ENCODE data around the gene XRN2.
A peak's percentile ranks its signal among the peaks of the same experiment; 100 is the strongest.

XRN2 gene

GRCh38 chr20:21301940-21302663 lies 1.0 kb upstream of the XRN2 start:
- peak overlapping the region; percentile 83 for H3K4me3 ChIP-seq
- no peak for TF ChIP-seq Cebpa-rat (IDR thresholded peaks at IDR 0.05)
- peak overlapping the region; percentile 98 for H3K27ac ChIP-seq
- H3K4me2 ChIP-seq, result peak overlapping the region; percentile 89
- peaks cover 19% of the 10 kb centered on the region for H3K4me1 ChIP-seq
- H3K9ac ChIP-seq, result peak overlapping the region; percentile 97
- peaks cover 20% of the 10 kb centered on the region for H4K20me1 ChIP-seq
- no peaks in the 10 kb centered on the region for H3K9me3 ChIP-seq
- peaks cover 6% of the 10 kb centered on the region; the same call in 1 of the 2 replicates for H3K36me3 ChIP-seq
- no peaks in the 10 kb centered on the region for H3K27me3 ChIP-seq

DNA sequence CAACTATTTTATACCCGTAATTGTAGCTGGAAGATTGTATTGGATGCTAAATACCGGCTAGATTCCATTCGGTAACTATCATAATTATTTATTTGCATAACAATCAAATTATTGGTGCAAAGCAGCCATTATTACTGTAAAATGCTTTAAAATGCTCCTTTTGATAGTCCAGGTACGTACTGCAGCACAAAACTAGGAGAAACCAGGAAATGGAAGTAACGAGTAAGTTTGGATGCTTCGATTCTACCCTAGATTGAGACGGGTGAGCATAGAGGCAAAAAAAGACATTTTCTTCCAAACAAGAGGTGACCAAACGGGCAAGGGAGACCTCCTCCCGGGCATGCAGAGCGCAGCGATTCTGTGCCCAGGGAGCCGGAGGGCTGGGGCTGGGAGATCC lies 469 bp upstream of the XRN2 start:
- Histone ChIP-seq H3K27me3 (no peaks in the 10 kb centered on the region), H4K20me1 (peaks cover 20% of the 10 kb centered on the region), H3K9me3 (no peaks in the 10 kb centered on the region), H3K4me3 (peak overlapping the region; percentile 83), H3K36me3 (peaks cover 6% of the 10 kb centered on the region; the same call in 1 of the 2 replicates), H3K9ac (peak overlapping the region; percentile 97), H3K4me1 (peaks cover 19% of the 10 kb centered on the region), H3K27ac (peak overlapping the region; percentile 98), H3K4me2 (peak overlapping the region; percentile 89)
- TF ChIP-seq Cebpa-rat (IDR thresholded peaks at IDR 0.05), result no peak

DNA sequence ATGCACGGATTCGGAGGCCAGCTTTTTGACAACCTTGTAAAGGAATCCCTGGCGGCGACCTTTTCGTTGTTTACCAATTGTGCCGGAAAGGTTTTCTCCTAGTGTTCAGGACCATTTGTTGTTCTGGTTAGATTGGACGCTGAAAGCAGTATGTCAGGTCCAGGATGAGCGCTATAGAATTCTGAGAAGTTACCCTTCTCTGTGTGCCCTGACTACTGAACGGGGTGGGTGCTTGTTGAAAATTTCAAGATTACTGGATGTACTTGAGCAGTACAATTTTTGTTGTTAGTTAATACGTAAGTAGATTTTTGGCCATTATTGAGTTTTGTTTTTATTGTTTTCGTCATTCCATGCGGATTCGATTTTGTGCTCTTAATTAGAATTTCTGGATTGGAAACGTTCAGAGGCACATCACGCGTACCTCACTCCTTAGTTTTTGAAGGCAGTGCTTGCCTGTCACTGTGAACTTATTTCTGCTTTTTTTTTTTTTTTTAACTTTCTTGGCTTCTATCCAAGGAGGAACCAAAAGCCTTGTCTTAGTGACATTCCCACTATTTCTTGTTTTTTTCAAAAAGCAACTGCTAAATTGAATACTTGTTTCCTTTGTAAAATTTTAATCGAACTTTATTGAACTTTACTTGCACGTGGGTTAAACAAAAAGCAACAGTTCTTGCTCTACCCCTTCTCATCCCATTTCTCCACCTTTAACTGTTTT lies 898 bp downstream of the XRN2 start:
- no peaks in the 10 kb centered on the region for H3K27me3 ChIP-seq
- TF ChIP-seq Cebpa-rat (IDR thresholded peaks at IDR 0.05), result no peak
- peak overlapping the region; percentile 71 for H3K4me2 ChIP-seq
- H3K4me3 ChIP-seq, result peak overlapping the region; percentile 83
- H3K36me3 ChIP-seq, result peaks cover 18% of the 10 kb centered on the region
- peaks cover 32% of the 10 kb centered on the region for H4K20me1 ChIP-seq
- H3K9me3 ChIP-seq, result peaks cover 6% of the 10 kb centered on the region; the same call in 1 of the 2 replicates
- peak overlapping the region; percentile 98 for H3K27ac ChIP-seq
- peaks cover 19% of the 10 kb centered on the region for H3K4me1 ChIP-seq
- H3K9ac ChIP-seq, result peak overlapping the region; percentile 97

DNA sequence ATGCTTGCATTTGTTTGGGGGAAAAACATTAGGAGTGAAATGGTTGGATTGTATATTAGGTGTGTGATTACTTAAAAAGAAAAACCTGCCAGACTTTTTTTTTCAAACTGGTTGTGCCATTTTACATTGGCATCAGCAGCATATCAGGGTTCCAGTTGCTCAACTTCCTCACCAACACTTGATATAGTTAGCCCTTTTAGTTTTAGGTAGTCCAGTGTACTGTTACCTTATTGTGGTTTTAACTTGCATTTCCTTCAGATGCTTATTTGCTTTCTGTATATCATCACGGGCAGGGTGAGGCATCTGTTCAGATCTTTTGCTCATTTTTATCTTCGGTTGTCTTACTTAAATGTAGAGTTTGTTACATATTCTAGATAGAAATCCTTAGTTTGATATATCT lies 5.2 kb downstream of the XRN2 start:
- peaks cover 74% of the 10 kb centered on the region for H4K20me1 ChIP-seq

DNA sequence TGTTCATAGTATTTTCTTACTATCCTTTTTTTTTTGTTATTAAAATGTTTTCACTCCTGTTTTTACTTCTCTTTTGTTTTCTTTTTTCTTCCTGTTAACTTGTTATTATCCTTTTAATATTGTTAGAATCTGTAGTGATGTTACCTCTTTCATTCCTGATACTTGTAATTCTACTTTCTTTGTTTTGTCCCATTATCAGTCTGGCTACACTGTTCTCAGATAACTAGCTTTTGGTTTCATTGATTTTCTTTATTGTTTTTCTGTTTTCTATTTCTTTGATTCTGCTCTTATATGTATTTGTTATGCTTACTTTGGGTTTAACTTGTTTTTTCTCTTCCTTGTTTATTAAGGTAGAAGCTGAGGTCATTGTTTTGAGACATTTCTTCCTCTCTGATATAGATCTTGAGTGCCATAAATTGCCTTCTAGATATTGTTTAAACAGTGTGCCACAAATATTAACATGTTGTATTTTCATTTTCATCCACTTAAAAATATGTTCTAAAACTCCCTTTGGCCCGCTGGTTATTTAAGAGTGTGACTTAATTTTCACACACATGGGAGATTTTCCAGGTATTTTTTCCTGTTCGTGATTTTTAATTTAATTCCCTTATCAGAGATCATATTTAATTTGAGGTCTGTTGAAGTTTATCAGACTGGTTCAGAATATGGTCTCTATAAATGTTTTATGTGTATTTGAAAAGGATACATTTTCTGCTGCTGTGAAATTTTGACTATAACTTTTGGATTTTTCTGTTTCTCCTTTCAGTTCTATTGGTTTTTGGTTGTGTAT lies 6.7 kb downstream of the XRN2 start:
- no peak overlapping the region for H3K4me2 ChIP-seq
- peaks cover 74% of the 10 kb centered on the region for H4K20me1 ChIP-seq
- peaks cover 38% of the 10 kb centered on the region for H3K9me3 ChIP-seq
- no peak overlapping the region for H3K27ac ChIP-seq
- peaks cover 6% of the 10 kb centered on the region for H3K4me1 ChIP-seq
- H3K4me3 ChIP-seq, result no peak overlapping the region
- H3K27me3 ChIP-seq, result no peaks in the 10 kb centered on the region
- H3K9ac ChIP-seq, result no peak overlapping the region
- TF ChIP-seq Cebpa-rat (IDR thresholded peaks at IDR 0.05), result no peak
- peaks cover 57% of the 10 kb centered on the region for H3K36me3 ChIP-seq

More for the DNA sequence above, 5.2 kb downstream of the XRN2 start:
- H3K4me3 ChIP-seq, result no peak overlapping the region
- no peak for TF ChIP-seq Cebpa-rat (IDR thresholded peaks at IDR 0.05)
- no peak overlapping the region for H3K4me2 ChIP-seq
- no peak overlapping the region for H3K9ac ChIP-seq
- peaks cover 46% of the 10 kb centered on the region for H3K36me3 ChIP-seq
- no peaks in the 10 kb centered on the region for H3K27me3 ChIP-seq
- peaks cover 10% of the 10 kb centered on the region for H3K4me1 ChIP-seq
- no peak overlapping the region for H3K27ac ChIP-seq
- peaks cover 23% of the 10 kb centered on the region for H3K9me3 ChIP-seq

DNA sequence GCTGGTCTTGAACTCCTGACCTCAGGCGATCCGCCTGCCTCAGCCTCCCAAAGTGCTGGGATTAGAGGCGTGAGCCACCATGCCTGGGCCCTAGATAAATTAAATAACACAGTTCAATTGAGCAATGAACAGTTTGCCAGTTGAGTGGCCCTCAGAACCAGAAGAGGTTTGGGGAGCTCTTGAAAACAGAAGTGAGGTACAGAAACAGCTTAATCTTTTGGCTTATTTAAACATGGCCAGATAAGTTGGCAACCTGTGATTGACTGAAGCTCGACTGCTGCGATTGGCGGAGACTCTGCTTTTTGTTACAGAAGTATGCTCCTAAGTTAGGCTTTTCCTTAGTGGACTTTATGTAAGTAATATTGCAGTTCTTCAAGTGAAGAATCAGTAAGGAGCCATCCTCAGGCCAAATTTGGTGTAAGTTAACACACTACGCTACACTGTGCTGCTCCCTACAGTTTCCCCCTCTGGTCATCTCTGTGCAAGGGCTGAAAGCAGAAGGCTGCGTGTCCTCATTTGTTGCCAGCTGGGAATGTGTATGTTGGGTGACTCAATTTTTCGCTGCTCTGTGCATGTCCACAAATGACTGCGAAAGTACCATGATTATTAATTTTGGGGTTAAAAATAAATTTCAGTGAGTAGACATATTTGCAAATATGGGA lies 9.8 kb downstream of the XRN2 start:
- Histone ChIP-seq H4K20me1 (peaks cover 100% of the 10 kb centered on the region), H3K9me3 (peaks cover 61% of the 10 kb centered on the region), H3K4me3 (no peak overlapping the region), H3K4me2 (no peak overlapping the region), H3K4me1 (peaks cover 8% of the 10 kb centered on the region; the same call in 1 of the 2 replicates), H3K27ac (no peak overlapping the region), H3K27me3 (no peaks in the 10 kb centered on the region), H3K36me3 (peaks cover 61% of the 10 kb centered on the region), H3K9ac (no peak overlapping the region)
- no peak for TF ChIP-seq Cebpa-rat (IDR thresholded peaks at IDR 0.05)

DNA sequence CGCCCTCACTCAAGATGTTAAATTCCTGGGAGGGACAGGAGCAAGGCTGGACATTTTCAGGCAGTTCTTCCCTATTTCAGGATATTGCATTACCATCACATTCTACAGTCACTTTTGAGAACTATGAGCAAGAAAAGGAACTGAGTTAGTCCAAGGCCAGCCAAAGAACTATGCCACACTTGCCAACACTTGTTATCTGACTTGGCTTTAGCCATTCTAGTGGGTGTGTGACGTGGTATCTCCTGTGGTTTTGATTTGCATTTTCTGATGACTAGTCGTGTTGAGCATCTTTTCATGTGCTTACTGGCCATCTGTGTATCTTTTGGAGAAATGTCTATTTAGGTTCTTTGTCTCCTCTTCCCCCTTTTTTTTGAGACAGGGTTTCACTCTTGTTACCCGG lies 12.0 kb downstream of the XRN2 start:
- Histone ChIP-seq H3K4me3 (no peak overlapping the region), H3K4me2 (peak overlapping the region; percentile 17; the same call in 1 of the 2 replicates)

GRCh38 chr20:21322083-21322710 lies 19.1 kb downstream of the XRN2 start:
- peaks cover 48% of the 10 kb centered on the region for H3K36me3 ChIP-seq
- no peak overlapping the region for H3K27ac ChIP-seq
- H3K4me1 ChIP-seq, result peaks cover 5% of the 10 kb centered on the region; the same call in 1 of the 2 replicates
- no peak overlapping the region for H3K4me2 ChIP-seq
- peaks cover 99% of the 10 kb centered on the region for H4K20me1 ChIP-seq
- H3K27me3 ChIP-seq, result no peaks in the 10 kb centered on the region
- no peak overlapping the region for H3K4me3 ChIP-seq
- H3K9ac ChIP-seq, result no peak overlapping the region
- no peak for TF ChIP-seq Cebpa-rat (IDR thresholded peaks at IDR 0.05)
- H3K9me3 ChIP-seq, result peaks cover 60% of the 10 kb centered on the region

More for the DNA sequence above, 12.0 kb downstream of the XRN2 start:
- Histone ChIP-seq H3K4me1 (peaks cover 8% of the 10 kb centered on the region; the same call in 1 of the 2 replicates), H3K9me3 (peaks cover 70% of the 10 kb centered on the region), H3K9ac (no peak overlapping the region), H3K27ac (no peak overlapping the region), H4K20me1 (peaks cover 100% of the 10 kb centered on the region), H3K36me3 (peaks cover 49% of the 10 kb centered on the region), H3K27me3 (no peaks in the 10 kb centered on the region)
- no peak for TF ChIP-seq Cebpa-rat (IDR thresholded peaks at IDR 0.05)

DNA sequence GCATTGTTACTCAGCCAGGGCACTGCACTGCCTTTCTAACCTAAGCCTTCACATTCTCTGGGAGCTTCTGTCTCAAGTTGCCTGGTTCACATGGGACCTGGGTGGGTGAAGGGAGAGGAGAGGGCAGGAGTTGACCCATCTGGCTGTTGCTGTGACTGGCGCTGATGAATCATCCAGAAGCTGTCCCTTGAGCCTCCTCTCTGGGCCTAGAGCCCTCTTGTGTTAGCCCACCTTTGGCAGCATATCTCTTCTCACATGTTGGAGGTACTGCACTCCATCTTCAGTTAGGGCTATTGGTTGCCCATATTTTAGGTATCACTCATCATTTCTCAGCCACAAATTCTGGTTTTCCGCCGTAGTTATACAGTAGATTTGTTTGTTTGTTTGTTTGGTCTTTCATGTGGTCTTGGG lies 19.8 kb downstream of the XRN2 start:
- Histone ChIP-seq H3K27ac (no peak overlapping the region), H4K20me1 (peaks cover 99% of the 10 kb centered on the region), H3K4me3 (no peak overlapping the region), H3K9ac (no peak overlapping the region), H3K4me1 (peaks cover 5% of the 10 kb centered on the region; the same call in 1 of the 2 replicates), H3K36me3 (peaks cover 50% of the 10 kb centered on the region), H3K4me2 (no peak overlapping the region), H3K9me3 (peaks cover 53% of the 10 kb centered on the region), H3K27me3 (no peaks in the 10 kb centered on the region)
- no peak for TF ChIP-seq Cebpa-rat (IDR thresholded peaks at IDR 0.05)
